Measurements from ENCODE around the gene PTH1R.

DNA sequence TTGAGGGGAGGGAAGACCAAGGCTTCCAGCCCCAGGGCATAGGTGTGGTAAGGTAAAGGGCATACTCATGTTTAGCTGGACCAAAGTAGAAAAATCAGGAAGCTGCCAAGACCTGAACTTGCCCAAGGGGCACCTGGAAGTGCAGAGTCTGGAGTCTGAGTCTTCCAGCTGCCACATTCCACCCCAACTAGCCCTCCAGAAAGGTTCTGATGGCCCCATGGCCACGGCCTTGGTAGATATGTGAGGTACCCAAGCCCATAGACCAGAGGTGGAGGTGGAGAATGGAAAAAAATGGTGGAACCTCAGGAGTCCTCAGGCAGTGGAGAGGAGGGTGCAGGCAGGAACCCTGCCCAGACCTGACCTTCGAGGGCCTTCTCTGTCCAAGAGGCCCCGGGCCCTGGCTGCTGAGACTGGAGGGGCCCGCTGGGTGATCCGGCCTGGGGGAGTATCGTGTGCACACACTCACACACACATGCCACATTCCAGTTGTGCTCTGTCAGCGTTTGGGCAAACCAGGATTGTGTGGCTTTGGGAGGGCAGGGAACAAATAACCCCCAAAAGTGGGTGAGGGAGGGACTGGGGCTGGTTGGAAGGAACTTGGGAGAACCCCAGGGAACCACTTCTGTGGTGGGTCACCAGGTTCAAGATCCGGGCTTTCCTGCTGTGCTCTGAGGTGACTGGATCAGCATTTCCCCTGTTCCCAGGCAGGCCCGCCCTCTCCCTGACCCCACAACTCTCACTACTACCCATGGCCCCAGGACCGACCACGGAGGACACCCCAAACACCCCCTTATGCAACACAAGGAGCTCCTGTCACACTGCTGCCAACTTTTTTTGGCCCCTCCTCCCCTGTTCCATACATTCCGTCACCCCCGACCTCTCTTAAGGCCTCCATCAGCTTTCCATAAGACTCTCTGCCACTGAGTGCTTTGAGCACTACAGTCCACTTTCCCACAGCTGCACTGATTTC lies 25.9 kb upstream of the PTH1R start:
- TF ChIP-seq TAF1 (IDR thresholded peaks at IDR 0.05; ENCODE audit: borderline replicate concordance, low read depth, low read length) (no peak), POLR2A (IDR thresholded peaks at IDR 0.05; ENCODE audit: low read depth, low read length) (no peak)

All from GM12892 (cell line).